Trophoblast cell (in vitro differentiated cells and primary cell): ENCODE measurements around the gene ITPKB.

Source experiments
- DNase-seq, 2 donors: peaks; one replicate each; pipeline ENCODE4 v3.0.0-alpha.2; 2016
- H2AFZ ChIP-seq: 2 replicates; pipeline ENCODE4 v1.6.1; 2013; ENCODE audit warnings: low read length, moderate library complexity, mild to moderate bottlenecking; ENCODE audit not compliant: insufficient read depth, poor library complexity
- H2AK5ac ChIP-seq: 2 replicates; pipeline ENCODE4 v1.6.1; 2013; ENCODE audit warnings: mild to moderate bottlenecking, low read length
- H2BK120ac ChIP-seq: 2 replicates; pipeline ENCODE4 v1.6.1; 2013; ENCODE audit warnings: low read length, mild to moderate bottlenecking, moderate library complexity; ENCODE audit not compliant: insufficient read depth, poor library complexity
- H2BK12ac ChIP-seq: 2 replicates; pipeline ENCODE4 v1.6.1; 2013; ENCODE audit warnings: mild to moderate bottlenecking, low read length, moderate library complexity
- H2BK5ac ChIP-seq: 2 replicates; pipeline ENCODE4 v1.6.1; 2013; ENCODE audit warnings: low read length, low read depth, moderate library complexity, mild to moderate bottlenecking; ENCODE audit not compliant: poor library complexity
- H3K14ac ChIP-seq: 2 replicates; pipeline ENCODE4 v1.6.1; 2013; ENCODE audit warnings: mild to moderate bottlenecking, low read length
- H3K18ac ChIP-seq: 2 replicates; pipeline ENCODE4 v1.6.1; 2013; ENCODE audit warnings: mild to moderate bottlenecking, low read length
- H3K23ac ChIP-seq: 2 replicates; pipeline ENCODE4 v1.6.1; 2013; ENCODE audit warnings: low read length
- H3K27ac ChIP-seq: 2 replicates; pipeline ENCODE4 v1.5.1; 2013; ENCODE audit warnings: low read depth, mild to moderate bottlenecking, inconsistent platforms, low read length, moderate library complexity
- H3K27me3 ChIP-seq: 2 replicates; pipeline ENCODE4 v1.6.1; 2013; ENCODE audit warnings: inconsistent platforms, mild to moderate bottlenecking, low read length, moderate library complexity; ENCODE audit not compliant: insufficient read depth
- H3K36me3 ChIP-seq, 2 experiments: 1 replicate in 1 of 2; 2 replicates in 1 of 2; pipeline ENCODE4 v1.6.1; 2013; ENCODE audit warnings: low read length in 2 of 2, mild to moderate bottlenecking in 2 of 2, moderate library complexity in 1 of 2; ENCODE audit not compliant: insufficient read depth in 2 of 2, control insufficient read depth in 1 of 2
- H3K4ac ChIP-seq: 2 replicates; pipeline ENCODE4 v1.6.1; 2013; ENCODE audit warnings: low read depth, mild to moderate bottlenecking, low read length, moderate library complexity
- H3K4me1 ChIP-seq, 2 experiments: 1 replicate in 1 of 2; 2 replicates in 1 of 2; pipeline ENCODE4 v1.6.1; 2013; ENCODE audit warnings: low read length in 2 of 2, mild to moderate bottlenecking in 2 of 2, moderate library complexity in 1 of 2; ENCODE audit not compliant: insufficient read depth in 2 of 2, control insufficient read depth in 1 of 2
- H3K4me2 ChIP-seq: 2 replicates; pipeline ENCODE4 v1.6.1; 2013; ENCODE audit warnings: inconsistent platforms, mild to moderate bottlenecking, low read length, moderate library complexity
- H3K4me3 ChIP-seq: 2 replicates; pipeline ENCODE4 v1.5.1; 2013; ENCODE audit warnings: mild to moderate bottlenecking, low read depth, low read length, inconsistent platforms
- H3K79me1 ChIP-seq: one replicate; pipeline ENCODE4 v1.6.1; 2013; ENCODE audit warnings: low read length
- H3K79me2 ChIP-seq: 2 replicates; pipeline ENCODE4 v1.6.1; 2013; ENCODE audit warnings: low read length, mild to moderate bottlenecking; ENCODE audit not compliant: control insufficient read depth, insufficient read depth, poor library complexity
- H3K9ac ChIP-seq: 2 replicates; pipeline ENCODE4 v1.6.1; 2013; ENCODE audit warnings: mild to moderate bottlenecking, low read length
- H3K9me3 ChIP-seq: 2 replicates; pipeline ENCODE4 v1.6.1; 2013; ENCODE audit warnings: low read depth, mild to moderate bottlenecking, control low read depth, inconsistent platforms, low read length; ENCODE audit not compliant: insufficient read depth
- H4K12ac ChIP-seq: 2 replicates; pipeline ENCODE4 v1.6.1; 2013; ENCODE audit warnings: low read depth, mild to moderate bottlenecking, low read length, moderate library complexity
- H4K8ac ChIP-seq: 2 replicates; pipeline ENCODE4 v1.6.1; 2013; ENCODE audit warnings: low read depth, mild to moderate bottlenecking, low read length, moderate library complexity
- H4K91ac ChIP-seq: one replicate; pipeline ENCODE4 v1.6.1; 2013; ENCODE audit warnings: low read depth, mild to moderate bottlenecking, low read length, moderate library complexity
- WGBS: extraction: QIAGEN DNeasy Blood & Tissue Kit; methylation state at CpG from one replicate; pipeline ENCODE4 v1.1.7; 2013; ENCODE audit warnings: missing lambda C conversion rate; ENCODE audit not compliant: insufficient read length, insufficient coverage; ENCODE audit errors: extremely low coverage; 5-methylcytosine and 5-hydroxymethylcytosine counted together

Gene ITPKB

GRCh38 chr1:226678701-226679100, 60.4 kb downstream of the ITPKB start:
- H2BK5ac ChIP-seq: no peak overlapping the region
- H3K27me3 ChIP-seq: no peaks in the 10 kb centered on the region
- peaks cover 0 to 8% of the 10 kb centered on the region in 2 experiments for H3K4me1 ChIP-seq
- no peak overlapping the region for H3K4me2 ChIP-seq
- H3K9me3 ChIP-seq: peaks cover 2% of the 10 kb centered on the region
- H4K12ac ChIP-seq: no peak overlapping the region
- H3K23ac ChIP-seq: no peak overlapping the region
- no peak overlapping the region for H3K27ac ChIP-seq
- H3K79me2 ChIP-seq: peaks cover 2% of the 10 kb centered on the region
- H4K91ac ChIP-seq: no peak overlapping the region
- H3K14ac ChIP-seq: no peak overlapping the region
- no CpG with 5 or more reads among the region's 8 CpGs for WGBS
- no peak overlapping the region for H2BK12ac ChIP-seq
- H3K79me1 ChIP-seq: peaks cover 2% of the 10 kb centered on the region
- H3K4ac ChIP-seq: no peak overlapping the region
- no peak overlapping the region for H2BK120ac ChIP-seq
- DNase-seq: no peak
- H3K18ac ChIP-seq: no peak overlapping the region
- no peak overlapping the region for H2AFZ ChIP-seq
- no peak overlapping the region for H3K4me3 ChIP-seq
- H2AK5ac ChIP-seq: no peak overlapping the region
- no peak overlapping the region for H4K8ac ChIP-seq
- H3K36me3 ChIP-seq: no peaks in the 10 kb centered on the region
- no peak overlapping the region for H3K9ac ChIP-seq

GRCh38 chr1:226678251-226678650, 60.8 kb downstream of the ITPKB start:
- Histone ChIP-seq H3K18ac (no peak overlapping the region), H3K27ac (no peak overlapping the region), H3K4me1 (peaks cover 0 to 8% of the 10 kb centered on the region in 2 experiments), H4K12ac (no peak overlapping the region), H2BK12ac (no peak overlapping the region), H4K91ac (no peak overlapping the region), H3K79me1 (peaks cover 2% of the 10 kb centered on the region), H3K4me2 (no peak overlapping the region), H3K79me2 (peaks cover 2% of the 10 kb centered on the region), H2AFZ (no peak overlapping the region), H3K27me3 (no peaks in the 10 kb centered on the region), H3K4ac (no peak overlapping the region), H3K4me3 (no peak overlapping the region), H2BK5ac (no peak overlapping the region), H2AK5ac (no peak overlapping the region), H3K9ac (no peak overlapping the region), H3K9me3 (peaks cover 2% of the 10 kb centered on the region), H3K14ac (no peak overlapping the region), H4K8ac (no peak overlapping the region), H3K36me3 (no peaks in the 10 kb centered on the region), H3K23ac (no peak overlapping the region), H2BK120ac (no peak overlapping the region)
- DNase-seq: no peak
- WGBS: no CpG with 5 or more reads among the region's 2 CpGs

GRCh38 chr1:226677027-226678020, 61.8 kb downstream of the ITPKB start:
- Histone ChIP-seq H2AK5ac (no peak overlapping the region), H3K18ac (no peak overlapping the region), H3K23ac (no peak overlapping the region), H3K79me1 (peaks cover 2% of the 10 kb centered on the region), H3K4me3 (no peak overlapping the region), H3K9ac (no peak overlapping the region), H3K79me2 (peaks cover 2% of the 10 kb centered on the region), H2AFZ (no peak overlapping the region), H2BK5ac (no peak overlapping the region), H3K27me3 (no peaks in the 10 kb centered on the region), H3K36me3 (no peaks in the 10 kb centered on the region), H2BK12ac (no peak overlapping the region), H2BK120ac (no peak overlapping the region), H3K4ac (no peak overlapping the region), H4K12ac (no peak overlapping the region), H3K4me2 (no peak overlapping the region), H3K4me1 (peaks cover 0 to 13% of the 10 kb centered on the region in 2 experiments), H3K14ac (no peak overlapping the region), H3K9me3 (no peaks in the 10 kb centered on the region), H3K27ac (no peak overlapping the region), H4K91ac (no peak overlapping the region), H4K8ac (no peak overlapping the region)
- peak in 1 of 2 donors; percentile 18 for DNase-seq
- WGBS: no CpG with 5 or more reads among the region's 13 CpGs

- Histone ChIP-seq H3K27me3 (no peaks in the 10 kb centered on the region), H3K4ac (no peak overlapping the region), H4K91ac (no peak overlapping the region), H3K79me1 (peaks cover 2% of the 10 kb centered on the region), H3K27ac (no peak overlapping the region), H3K4me3 (no peak overlapping the region), H2BK120ac (no peak overlapping the region), H3K9me3 (no peaks in the 10 kb centered on the region), H3K9ac (no peak overlapping the region), H4K8ac (no peak overlapping the region), H3K4me2 (no peak overlapping the region), H3K23ac (no peak overlapping the region), H2BK5ac (no peak overlapping the region), H3K18ac (no peak overlapping the region), H3K14ac (no peak overlapping the region), H3K36me3 (no peaks in the 10 kb centered on the region), H4K12ac (no peak overlapping the region), H2AK5ac (no peak overlapping the region), H3K4me1 (peaks cover 0 to 14% of the 10 kb centered on the region in 2 experiments), H3K79me2 (peaks cover 2% of the 10 kb centered on the region), H2AFZ (no peak overlapping the region), H2BK12ac (no peak overlapping the region)
- no peak for DNase-seq
- WGBS: no CpG with 5 or more reads among the region's 5 CpGs
Measured at GRCh38 chr1:226676381-226676780, 62.7 kb downstream of the ITPKB start.
